Nephron progenitor cell (in vitro differentiated cells): ENCODE data around the gene CHD9NB.

ENCODE experiments used
- DNase-seq: peaks from one replicate; pipeline ENCODE4 v3.0.0; 2021
- H3K27ac Mint-ChIP-seq: 2 replicates; pipeline ENCODE4 v1.8.0; 2021; ENCODE audit warnings: mild to moderate bottlenecking, moderate library complexity, mixed read lengths
- H3K27me3 Mint-ChIP-seq: 2 replicates; pipeline ENCODE4 v1.8.0; 2021; ENCODE audit warnings: mild to moderate bottlenecking, low read depth, mixed read lengths; ENCODE audit not compliant: poor library complexity
- H3K36me3 Mint-ChIP-seq: 2 replicates; pipeline ENCODE4 v1.8.0; 2021; ENCODE audit warnings: low read depth, mixed read lengths
- H3K4me1 Mint-ChIP-seq: 2 replicates; pipeline ENCODE4 v1.8.0; 2021; ENCODE audit warnings: mixed read lengths
- H3K4me3 Mint-ChIP-seq: 2 replicates; pipeline ENCODE4 v1.8.0; 2021; ENCODE audit warnings: mild to moderate bottlenecking, moderate library complexity, mixed read lengths
- H3K9me3 Mint-ChIP-seq: 2 replicates; pipeline ENCODE4 v1.8.0; 2021; ENCODE audit warnings: mild to moderate bottlenecking, moderate library complexity, mixed read lengths
- CTCF ChIP-seq: fragments of 200-600 bp; sonication (generic); IDR thresholded peaks from 2 replicates; pipeline ENCODE4 v1.5.0; 2021; ENCODE audit warnings: antibody characterized with exemption

The CHD9NB gene

GRCh38 chr16:53031323-53031942 lies 21.3 kb downstream of the CHD9NB start:
- H3K36me3 Mint-ChIP-seq, result no peaks in the 10 kb centered on the region
- H3K4me3 Mint-ChIP-seq, result no peak overlapping the region
- DNase-seq, result no peak
- H3K4me1 Mint-ChIP-seq, result peaks cover 4% of the 10 kb centered on the region
- no peak overlapping the region for H3K27ac Mint-ChIP-seq
- TF ChIP-seq CTCF, result no peak
- peaks cover 16% of the 10 kb centered on the region for H3K9me3 Mint-ChIP-seq
- peaks cover 9% of the 10 kb centered on the region for H3K27me3 Mint-ChIP-seq

- TF ChIP-seq CTCF, result no peak
- peaks cover 14% of the 10 kb centered on the region for H3K9me3 Mint-ChIP-seq
- no peak overlapping the region for H3K27ac Mint-ChIP-seq
- H3K4me1 Mint-ChIP-seq, result peaks cover 1% of the 10 kb centered on the region
- no peaks in the 10 kb centered on the region for H3K36me3 Mint-ChIP-seq
- H3K4me3 Mint-ChIP-seq, result no peak overlapping the region
- DNase-seq, result no peak
- H3K27me3 Mint-ChIP-seq, result peaks cover 4% of the 10 kb centered on the region
Measured at GRCh38 chr16:53029971-53030370, 22.7 kb downstream of the CHD9NB start.

- Mint-ChIP-seq H3K4me1 (no peaks in the 10 kb centered on the region), H3K9me3 (no peaks in the 10 kb centered on the region), H3K36me3 (no peaks in the 10 kb centered on the region), H3K27ac (no peak overlapping the region), H3K27me3 (peaks cover 3% of the 10 kb centered on the region), H3K4me3 (no peak overlapping the region)
- no peak for DNase-seq
- TF ChIP-seq CTCF, result no peak
Measured at GRCh38 chr16:53024045-53024444, 28.7 kb downstream of the CHD9NB start.

GRCh38 chr16:53022374-53022773 lies 30.3 kb downstream of the CHD9NB start:
- no peak overlapping the region for H3K27ac Mint-ChIP-seq
- peaks cover 3% of the 10 kb centered on the region for H3K27me3 Mint-ChIP-seq
- H3K36me3 Mint-ChIP-seq, result no peaks in the 10 kb centered on the region
- no peaks in the 10 kb centered on the region for H3K9me3 Mint-ChIP-seq
- peak; percentile 68 for TF ChIP-seq CTCF
- H3K4me1 Mint-ChIP-seq, result no peaks in the 10 kb centered on the region
- peak; percentile 60 for DNase-seq
- H3K4me3 Mint-ChIP-seq, result no peak overlapping the region

- Mint-ChIP-seq H3K9me3 (no peaks in the 10 kb centered on the region), H3K4me3 (no peak overlapping the region)
Measured at GRCh38 chr16:53018834-53019416, 33.8 kb downstream of the CHD9NB start.

More at GRCh38 chr16:53018834-53019416, 33.8 kb downstream of the CHD9NB start:
- no peak for DNase-seq
- H3K4me1 Mint-ChIP-seq, result no peaks in the 10 kb centered on the region
- no peak overlapping the region for H3K27ac Mint-ChIP-seq
- TF ChIP-seq CTCF, result no peak
- peaks cover 7% of the 10 kb centered on the region for H3K27me3 Mint-ChIP-seq
- no peaks in the 10 kb centered on the region for H3K36me3 Mint-ChIP-seq
